GM21526 (cell line): Measurements from ENCODE around the gene CUL2.
A peak's percentile ranks its signal among the peaks of the same experiment; 100 is the strongest.
"Not testable (repeated sequence)": the region's sequence is repeated elsewhere in the genome, so short reads cannot be mapped to it uniquely, and the experiment has no call there.

Experiments
- ATAC-seq: cut with Tn5 transposase; IDR thresholded peaks from one replicate; pipeline ENCODE4 v1.9.1; 2021; ENCODE audit warnings: moderate library complexity; ENCODE audit not compliant: unreplicated experiment, low FRiP score

CUL2 gene

GRCh38 chr10:35025916-35026315 lies 64.2 kb downstream of the CUL2 start:
- no peak for ATAC-seq

- no peak for ATAC-seq
Observed at GRCh38 chr10:35020481-35020880, 69.7 kb downstream of the CUL2 start.

- ATAC-seq, result no peak
Observed at GRCh38 chr10:35019041-35020024, 70.8 kb downstream of the CUL2 start.

- no peak for ATAC-seq
Observed at GRCh38 chr10:35017608-35018007, 72.5 kb downstream of the CUL2 start.

- no peak for ATAC-seq
Observed at GRCh38 chr10:35015843-35016408, 74.2 kb downstream of the CUL2 start.

- no peak for ATAC-seq
Observed at GRCh38 chr10:35012781-35013180, 77.4 kb downstream of the CUL2 start.

GRCh38 chr10:35011771-35012191 lies 78.4 kb downstream of the CUL2 start:
- no peak for ATAC-seq

- no peak for ATAC-seq
Observed at GRCh38 chr10:35007858-35008301, 82.3 kb downstream of the CUL2 start.

- ATAC-seq, result no peak
Observed at GRCh38 chr10:35006836-35007235, 83.3 kb downstream of the CUL2 start.

- ATAC-seq, result no peak
Observed at GRCh38 chr10:35005868-35006267, 84.3 kb downstream of the CUL2 start.

- no peak for ATAC-seq
Observed at GRCh38 chr10:35004651-35005050, 85.5 kb downstream of the CUL2 start.

GRCh38 chr10:35003906-35004305 lies 86.2 kb downstream of the CUL2 start:
- no peak for ATAC-seq

GRCh38 chr10:35000936-35001335 lies 89.2 kb downstream of the CUL2 start:
- no peak for ATAC-seq

- no peak for ATAC-seq
Observed at GRCh38 chr10:34999532-34999931, 90.6 kb downstream of the CUL2 start.

- no peak for ATAC-seq
Observed at GRCh38 chr10:34998940-34999339, 91.2 kb downstream of the CUL2 start.

- no peak for ATAC-seq
Observed at GRCh38 chr10:34996843-34997242, 93.3 kb downstream of the CUL2 start.

GRCh38 chr10:34995925-34996324 lies 94.2 kb downstream of the CUL2 start:
- no peak for ATAC-seq

GRCh38 chr10:34994565-34995142 lies 95.5 kb downstream of the CUL2 start:
- peak; percentile 90 for ATAC-seq

- no peak for ATAC-seq
Observed at GRCh38 chr10:34993782-34994181, 96.4 kb downstream of the CUL2 start.

- not testable (repeated sequence) for ATAC-seq
Observed at GRCh38 chr10:34991117-34991516, 99.0 kb downstream of the CUL2 start.

- no peak for ATAC-seq
Observed at GRCh38 chr10:34988397-34989067, 101.6 kb downstream of the CUL2 start.
